ENCODE results near the gene OSCP1. TPM values are rescaled to one million over a fixed set of nuclear protein-coding genes. Genes with fewer than 3 reads are reported as not detected.

OSCP1 gene
- total and polyA plus RNA-seq, 2 experiments from 2014 or later = 2.2 to 2.6 TPM

DNA sequence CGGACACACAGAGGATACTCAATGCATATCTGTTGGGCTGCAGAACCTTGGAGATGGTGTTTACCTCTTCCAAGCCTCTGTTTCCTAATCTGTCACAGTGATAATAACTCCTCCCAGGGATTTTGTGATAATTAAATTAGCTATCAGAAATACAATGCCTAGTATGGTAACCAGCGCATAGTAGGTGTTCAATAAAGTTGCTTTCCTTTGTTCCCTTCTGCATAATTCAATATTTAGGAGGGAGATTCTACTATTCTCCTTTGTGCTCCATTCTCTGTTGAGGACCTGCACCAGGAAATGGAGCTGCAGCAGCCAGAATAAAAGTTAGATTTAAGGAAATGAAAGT, 35.8 kb upstream of the OSCP1 start:
- no peaks in the 10 kb centered on the region for H4K20me1 ChIP-seq (replicated peaks; ENCODE audit: insufficient read depth)
- no peak for DNase-seq (ENCODE audit: low spot score)
- no peaks in the 10 kb centered on the region for H3K27me3 ChIP-seq (ENCODE audit: insufficient read depth)
- no peak overlapping the region for H2AFZ ChIP-seq
- no peak for ATAC-seq
- H3F3A ChIP-seq (replicated peaks; ENCODE audit: low read depth) = no peaks in the 10 kb centered on the region
- Mint-ChIP-seq H3K4me1 (peaks cover 16% of the 10 kb centered on the region), H3K9me3 (peaks cover 3% of the 10 kb centered on the region; the same call in 1 of the 3 replicates), H3K4me3 (no peak overlapping the region), H3K27ac (no peak overlapping the region), H3K27me3 (ENCODE audit: insufficient read depth, low read depth, poor library complexity) (peaks cover 6% of the 10 kb centered on the region), H3K36me3 (ENCODE audit: low read depth) (no peaks in the 10 kb centered on the region)
- H3K36me3 ChIP-seq (ENCODE audit: insufficient read depth) = no peaks in the 10 kb centered on the region
- no peak for TF ChIP-seq CTCF (conservative IDR thresholded peaks at IDR 0.05; ENCODE audit: low read depth in 2 of 2)
- TF ChIP-seq JUNB (IDR thresholded peaks at IDR 0.05; ENCODE audit: unreplicated experiment) = no peak
- no peak for TF ChIP-seq EZH2 (IDR thresholded peaks at IDR 0.05; ENCODE audit: low read depth, unreplicated experiment)
- TF ChIP-seq ZNF331 (CRISPR knock-in tag; IDR thresholded peaks at IDR 0.05; ENCODE audit: low read depth) = no peak
- no peak for TF ChIP-seq POLR2AphosphoS5 (IDR thresholded peaks at IDR 0.05; ENCODE audit: low read depth)
- no peak for TF ChIP-seq STAT1 (IDR thresholded peaks at IDR 0.05; ENCODE audit: unreplicated experiment)
- TF ChIP-seq NANOG (IDR thresholded peaks at IDR 0.05; ENCODE audit: borderline replicate concordance) = no peak
- TF ChIP-seq, protein P1, sequence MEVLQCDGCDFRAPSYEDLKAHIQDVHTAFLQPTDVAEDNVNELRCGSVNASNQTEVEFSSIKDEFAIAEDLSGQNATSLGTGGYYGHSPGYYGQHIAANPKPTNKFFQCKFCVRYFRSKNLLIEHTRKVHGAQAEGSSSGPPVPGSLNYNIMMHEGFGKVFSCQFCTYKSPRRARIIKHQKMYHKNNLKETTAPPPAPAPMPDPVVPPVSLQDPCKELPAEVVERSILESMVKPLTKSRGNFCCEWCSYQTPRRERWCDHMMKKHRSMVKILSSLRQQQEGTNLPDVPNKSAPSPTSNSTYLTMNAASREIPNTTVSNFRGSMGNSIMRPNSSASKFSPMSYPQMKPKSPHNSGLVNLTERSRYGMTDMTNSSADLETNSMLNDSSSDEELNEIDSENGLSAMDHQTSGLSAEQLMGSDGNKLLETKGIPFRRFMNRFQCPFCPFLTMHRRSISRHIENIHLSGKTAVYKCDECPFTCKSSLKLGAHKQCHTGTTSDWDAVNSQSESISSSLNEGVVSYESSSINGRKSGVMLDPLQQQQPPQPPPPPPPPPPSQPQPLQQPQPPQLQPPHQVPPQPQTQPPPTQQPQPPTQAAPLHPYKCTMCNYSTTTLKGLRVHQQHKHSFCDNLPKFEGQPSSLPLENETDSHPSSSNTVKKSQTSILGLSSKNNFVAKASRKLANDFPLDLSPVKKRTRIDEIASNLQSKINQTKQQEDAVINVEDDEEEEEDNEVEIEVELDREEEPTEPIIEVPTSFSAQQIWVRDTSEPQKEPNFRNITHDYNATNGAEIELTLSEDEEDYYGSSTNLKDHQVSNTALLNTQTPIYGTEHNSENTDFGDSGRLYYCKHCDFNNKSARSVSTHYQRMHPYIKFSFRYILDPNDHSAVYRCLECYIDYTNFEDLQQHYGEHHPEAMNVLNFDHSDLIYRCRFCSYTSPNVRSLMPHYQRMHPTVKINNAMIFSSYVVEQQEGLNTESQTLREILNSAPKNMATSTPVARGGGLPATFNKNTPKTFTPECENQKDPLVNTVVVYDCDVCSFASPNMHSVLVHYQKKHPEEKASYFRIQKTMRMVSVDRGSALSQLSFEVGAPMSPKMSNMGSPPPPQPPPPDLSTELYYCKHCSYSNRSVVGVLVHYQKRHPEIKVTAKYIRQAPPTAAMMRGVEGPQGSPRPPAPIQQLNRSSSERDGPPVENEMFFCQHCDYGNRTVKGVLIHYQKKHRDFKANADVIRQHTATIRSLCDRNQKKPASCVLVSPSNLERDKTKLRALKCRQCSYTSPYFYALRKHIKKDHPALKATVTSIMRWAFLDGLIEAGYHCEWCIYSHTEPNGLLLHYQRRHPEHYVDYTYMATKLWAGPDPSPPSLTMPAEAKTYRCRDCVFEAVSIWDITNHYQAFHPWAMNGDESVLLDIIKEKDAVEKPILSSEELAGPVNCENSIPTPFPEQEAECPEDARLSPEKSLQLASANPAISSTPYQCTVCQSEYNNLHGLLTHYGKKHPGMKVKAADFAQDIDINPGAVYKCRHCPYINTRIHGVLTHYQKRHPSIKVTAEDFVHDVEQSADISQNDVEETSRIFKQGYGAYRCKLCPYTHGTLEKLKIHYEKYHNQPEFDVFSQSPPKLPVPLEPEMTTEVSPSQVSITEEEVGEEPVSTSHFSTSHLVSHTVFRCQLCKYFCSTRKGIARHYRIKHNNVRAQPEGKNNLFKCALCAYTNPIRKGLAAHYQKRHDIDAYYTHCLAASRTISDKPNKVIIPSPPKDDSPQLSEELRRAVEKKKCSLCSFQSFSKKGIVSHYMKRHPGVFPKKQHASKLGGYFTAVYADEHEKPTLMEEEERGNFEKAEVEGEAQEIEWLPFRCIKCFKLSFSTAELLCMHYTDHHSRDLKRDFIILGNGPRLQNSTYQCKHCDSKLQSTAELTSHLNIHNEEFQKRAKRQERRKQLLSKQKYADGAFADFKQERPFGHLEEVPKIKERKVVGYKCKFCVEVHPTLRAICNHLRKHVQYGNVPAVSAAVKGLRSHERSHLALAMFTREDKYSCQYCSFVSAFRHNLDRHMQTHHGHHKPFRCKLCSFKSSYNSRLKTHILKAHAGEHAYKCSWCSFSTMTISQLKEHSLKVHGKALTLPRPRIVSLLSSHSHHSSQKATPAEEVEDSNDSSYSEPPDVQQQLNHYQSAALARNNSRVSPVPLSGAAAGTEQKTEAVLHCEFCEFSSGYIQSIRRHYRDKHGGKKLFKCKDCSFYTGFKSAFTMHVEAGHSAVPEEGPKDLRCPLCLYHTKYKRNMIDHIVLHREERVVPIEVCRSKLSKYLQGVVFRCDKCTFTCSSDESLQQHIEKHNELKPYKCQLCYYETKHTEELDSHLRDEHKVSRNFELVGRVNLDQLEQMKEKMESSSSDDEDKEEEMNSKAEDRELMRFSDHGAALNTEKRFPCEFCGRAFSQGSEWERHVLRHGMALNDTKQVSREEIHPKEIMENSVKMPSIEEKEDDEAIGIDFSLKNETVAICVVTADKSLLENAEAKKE (CRISPR knock-in tag; IDR thresholded peaks at IDR 0.05) = no peak
- TF ChIP-seq EZH2phosphoT487 (IDR thresholded peaks at IDR 0.05; ENCODE audit: unreplicated experiment) = no peak
- no peak for TF ChIP-seq ETS1 (IDR thresholded peaks at IDR 0.05)
- TF ChIP-seq, protein P2, sequence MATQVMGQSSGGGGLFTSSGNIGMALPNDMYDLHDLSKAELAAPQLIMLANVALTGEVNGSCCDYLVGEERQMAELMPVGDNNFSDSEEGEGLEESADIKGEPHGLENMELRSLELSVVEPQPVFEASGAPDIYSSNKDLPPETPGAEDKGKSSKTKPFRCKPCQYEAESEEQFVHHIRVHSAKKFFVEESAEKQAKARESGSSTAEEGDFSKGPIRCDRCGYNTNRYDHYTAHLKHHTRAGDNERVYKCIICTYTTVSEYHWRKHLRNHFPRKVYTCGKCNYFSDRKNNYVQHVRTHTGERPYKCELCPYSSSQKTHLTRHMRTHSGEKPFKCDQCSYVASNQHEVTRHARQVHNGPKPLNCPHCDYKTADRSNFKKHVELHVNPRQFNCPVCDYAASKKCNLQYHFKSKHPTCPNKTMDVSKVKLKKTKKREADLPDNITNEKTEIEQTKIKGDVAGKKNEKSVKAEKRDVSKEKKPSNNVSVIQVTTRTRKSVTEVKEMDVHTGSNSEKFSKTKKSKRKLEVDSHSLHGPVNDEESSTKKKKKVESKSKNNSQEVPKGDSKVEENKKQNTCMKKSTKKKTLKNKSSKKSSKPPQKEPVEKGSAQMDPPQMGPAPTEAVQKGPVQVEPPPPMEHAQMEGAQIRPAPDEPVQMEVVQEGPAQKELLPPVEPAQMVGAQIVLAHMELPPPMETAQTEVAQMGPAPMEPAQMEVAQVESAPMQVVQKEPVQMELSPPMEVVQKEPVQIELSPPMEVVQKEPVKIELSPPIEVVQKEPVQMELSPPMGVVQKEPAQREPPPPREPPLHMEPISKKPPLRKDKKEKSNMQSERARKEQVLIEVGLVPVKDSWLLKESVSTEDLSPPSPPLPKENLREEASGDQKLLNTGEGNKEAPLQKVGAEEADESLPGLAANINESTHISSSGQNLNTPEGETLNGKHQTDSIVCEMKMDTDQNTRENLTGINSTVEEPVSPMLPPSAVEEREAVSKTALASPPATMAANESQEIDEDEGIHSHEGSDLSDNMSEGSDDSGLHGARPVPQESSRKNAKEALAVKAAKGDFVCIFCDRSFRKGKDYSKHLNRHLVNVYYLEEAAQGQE (IDR thresholded peaks at IDR 0.05; ENCODE audit: unreplicated experiment) = no peak
- TF ChIP-seq ZNF114 (CRISPR knock-in tag; IDR thresholded peaks at IDR 0.05) = no peak
- no peak for TF ChIP-seq CREB1 (CRISPR knock-in tag; IDR thresholded peaks at IDR 0.05; ENCODE audit: low read depth)
- no peak overlapping the region for H3K4me3 ChIP-seq
- no peak overlapping the region for H3K27ac ChIP-seq (ENCODE audit: low read depth)
- H3K79me2 ChIP-seq (replicated peaks; ENCODE audit: insufficient read depth) = no peaks in the 10 kb centered on the region
- no peaks in the 10 kb centered on the region; the same call in 1 of the 2 replicates for H3K4me1 ChIP-seq (ENCODE audit: insufficient read depth)
- H3K9me2 ChIP-seq (ENCODE audit: insufficient read depth) = no peaks in the 10 kb centered on the region
- H3K4me2 ChIP-seq = no peak overlapping the region
